ENCODE measurements around the gene CHL1.
A peak's percentile ranks its signal among the peaks of the same experiment; 100 is the strongest.

CHL1 gene

GRCh38 chr3:420584-420983 is 224.0 kb downstream of the CHL1 start:
- no peaks in the 10 kb centered on the region for H3K27me3 ChIP-seq (ENCODE audit: insufficient read depth, low read length, poor library complexity)
- H3K36me3 ChIP-seq (ENCODE audit: control insufficient read depth, insufficient read depth, low read length), result no peaks in the 10 kb centered on the region
- no peak for DNase-seq
- H2BK15ac ChIP-seq (replicated peaks; ENCODE audit: low read depth), result no peak overlapping the region
- H2BK5ac ChIP-seq (ENCODE audit: low read length), result no peak overlapping the region
- no peak overlapping the region for H3K18ac ChIP-seq (ENCODE audit: low read length)
- H3K4ac ChIP-seq (ENCODE audit: low read depth, low read length), result no peak overlapping the region
- no peak overlapping the region for H3K4me2 ChIP-seq (ENCODE audit: low read length)
- no peak overlapping the region for H3K23ac ChIP-seq (ENCODE audit: low read length)
- no peaks in the 10 kb centered on the region for H3K4me1 ChIP-seq (ENCODE audit: control insufficient read depth, low read depth, low read length)
- H4K5ac ChIP-seq (ENCODE audit: low read length), result no peak overlapping the region
- no peaks in the 10 kb centered on the region for H3K79me2 ChIP-seq (ENCODE audit: control insufficient read depth, insufficient read depth, low read length)
- H2BK120ac ChIP-seq (ENCODE audit: low read depth, low read length), result no peak overlapping the region
- no CpG with 5 or more reads among the region's 5 CpGs for WGBS (ENCODE audit: extremely low coverage, insufficient coverage, low lambda C conversion rate)
- H4K8ac ChIP-seq (ENCODE audit: low read depth, low read length), result no peak overlapping the region
- H3K56ac ChIP-seq (ENCODE audit: low read length), result no peak overlapping the region
- no peak overlapping the region for H3K27ac ChIP-seq (ENCODE audit: low read depth, low read length)
- no peak overlapping the region for H2AK5ac ChIP-seq (ENCODE audit: low read length)
- H3K79me1 ChIP-seq (ENCODE audit: low read length), result no peaks in the 10 kb centered on the region
- H3K4me3 ChIP-seq (ENCODE audit: low read length), result no peak overlapping the region
- H3K9ac ChIP-seq (ENCODE audit: low read length), result no peak overlapping the region

- no peak for DNase-seq
- Histone ChIP-seq H3K4ac (ENCODE audit: low read depth, low read length) (no peak overlapping the region), H3K27me3 (ENCODE audit: insufficient read depth, low read length, poor library complexity) (no peaks in the 10 kb centered on the region), H3K4me2 (ENCODE audit: low read length) (no peak overlapping the region), H2AK5ac (ENCODE audit: low read length) (no peak overlapping the region), H2BK5ac (ENCODE audit: low read length) (no peak overlapping the region), H3K18ac (ENCODE audit: low read length) (no peak overlapping the region), H3K79me1 (ENCODE audit: low read length) (no peaks in the 10 kb centered on the region), H4K5ac (ENCODE audit: low read length) (no peak overlapping the region), H3K4me1 (ENCODE audit: control insufficient read depth, low read depth, low read length) (no peaks in the 10 kb centered on the region), H2BK120ac (ENCODE audit: low read depth, low read length) (no peak overlapping the region), H3K56ac (ENCODE audit: low read length) (no peak overlapping the region), H3K9ac (ENCODE audit: low read length) (no peak overlapping the region), H3K4me3 (ENCODE audit: low read length) (no peak overlapping the region), H3K79me2 (ENCODE audit: control insufficient read depth, insufficient read depth, low read length) (no peaks in the 10 kb centered on the region), H3K23ac (ENCODE audit: low read length) (no peak overlapping the region), H2BK15ac (replicated peaks; ENCODE audit: low read depth) (no peak overlapping the region), H4K8ac (ENCODE audit: low read depth, low read length) (no peak overlapping the region), H3K27ac (ENCODE audit: low read depth, low read length) (no peak overlapping the region), H3K36me3 (ENCODE audit: control insufficient read depth, insufficient read depth, low read length) (no peaks in the 10 kb centered on the region)
- no CpG with 5 or more reads among the region's 3 CpGs for WGBS (ENCODE audit: extremely low coverage, insufficient coverage, low lambda C conversion rate)
These were observed 228.5 kb downstream of the CHL1 start for GRCh38 chr3:425079-425478.

GRCh38 chr3:426072-426471 is 229.5 kb downstream of the CHL1 start:
- H3K4ac ChIP-seq (ENCODE audit: low read depth, low read length), result no peak overlapping the region
- no peak overlapping the region for H2AK5ac ChIP-seq (ENCODE audit: low read length)
- H3K36me3 ChIP-seq (ENCODE audit: control insufficient read depth, insufficient read depth, low read length), result no peaks in the 10 kb centered on the region
- no peak overlapping the region for H4K5ac ChIP-seq (ENCODE audit: low read length)
- no peak overlapping the region for H2BK120ac ChIP-seq (ENCODE audit: low read depth, low read length)
- no peaks in the 10 kb centered on the region for H3K79me2 ChIP-seq (ENCODE audit: control insufficient read depth, insufficient read depth, low read length)
- H2BK5ac ChIP-seq (ENCODE audit: low read length), result no peak overlapping the region
- H3K27me3 ChIP-seq (ENCODE audit: insufficient read depth, low read length, poor library complexity), result no peaks in the 10 kb centered on the region
- H3K4me3 ChIP-seq (ENCODE audit: low read length), result no peak overlapping the region
- no peak overlapping the region for H4K8ac ChIP-seq (ENCODE audit: low read depth, low read length)
- WGBS (ENCODE audit: extremely low coverage, insufficient coverage, low lambda C conversion rate), result no CpG with 5 or more reads among the region's 1 CpG
- no peaks in the 10 kb centered on the region for H3K79me1 ChIP-seq (ENCODE audit: low read length)
- H3K4me2 ChIP-seq (ENCODE audit: low read length), result no peak overlapping the region
- H2BK15ac ChIP-seq (replicated peaks; ENCODE audit: low read depth), result no peak overlapping the region
- H3K9ac ChIP-seq (ENCODE audit: low read length), result no peak overlapping the region
- DNase-seq, result peak; percentile 37
- no peak overlapping the region for H3K18ac ChIP-seq (ENCODE audit: low read length)
- no peak overlapping the region for H3K27ac ChIP-seq (ENCODE audit: low read depth, low read length)
- no peak overlapping the region for H3K56ac ChIP-seq (ENCODE audit: low read length)
- no peak overlapping the region for H3K23ac ChIP-seq (ENCODE audit: low read length)
- H3K4me1 ChIP-seq (ENCODE audit: control insufficient read depth, low read depth, low read length), result no peaks in the 10 kb centered on the region

- Histone ChIP-seq H3K36me3 (ENCODE audit: control insufficient read depth, insufficient read depth, low read length) (no peaks in the 10 kb centered on the region), H2BK120ac (ENCODE audit: low read depth, low read length) (no peak overlapping the region), H2BK15ac (replicated peaks; ENCODE audit: low read depth) (no peak overlapping the region), H3K56ac (ENCODE audit: low read length) (no peak overlapping the region), H3K27me3 (ENCODE audit: insufficient read depth, low read length, poor library complexity) (no peaks in the 10 kb centered on the region), H3K27ac (ENCODE audit: low read depth, low read length) (no peak overlapping the region), H3K4me1 (ENCODE audit: control insufficient read depth, low read depth, low read length) (no peaks in the 10 kb centered on the region), H3K79me2 (ENCODE audit: control insufficient read depth, insufficient read depth, low read length) (no peaks in the 10 kb centered on the region), H3K4me3 (ENCODE audit: low read length) (no peak overlapping the region), H3K9ac (ENCODE audit: low read length) (no peak overlapping the region), H3K23ac (ENCODE audit: low read length) (no peak overlapping the region), H3K4me2 (ENCODE audit: low read length) (no peak overlapping the region), H3K18ac (ENCODE audit: low read length) (no peak overlapping the region), H4K8ac (ENCODE audit: low read depth, low read length) (no peak overlapping the region), H2AK5ac (ENCODE audit: low read length) (no peak overlapping the region), H2BK5ac (ENCODE audit: low read length) (no peak overlapping the region), H3K4ac (ENCODE audit: low read depth, low read length) (no peak overlapping the region), H4K5ac (ENCODE audit: low read length) (no peak overlapping the region), H3K79me1 (ENCODE audit: low read length) (no peaks in the 10 kb centered on the region)
- no CpG with 5 or more reads among the region's 4 CpGs for WGBS (ENCODE audit: extremely low coverage, insufficient coverage, low lambda C conversion rate)
- no peak for DNase-seq
These were observed 230.6 kb downstream of the CHL1 start for GRCh38 chr3:427128-427527.

GRCh38 chr3:430186-430585 is 233.6 kb downstream of the CHL1 start:
- H3K4me3 ChIP-seq (ENCODE audit: low read length), result no peak overlapping the region
- H3K4me1 ChIP-seq (ENCODE audit: control insufficient read depth, low read depth, low read length), result no peaks in the 10 kb centered on the region
- H3K79me1 ChIP-seq (ENCODE audit: low read length), result no peaks in the 10 kb centered on the region
- no peak overlapping the region for H4K8ac ChIP-seq (ENCODE audit: low read depth, low read length)
- H3K27me3 ChIP-seq (ENCODE audit: insufficient read depth, low read length, poor library complexity), result no peaks in the 10 kb centered on the region
- no peak overlapping the region for H2AK5ac ChIP-seq (ENCODE audit: low read length)
- H3K36me3 ChIP-seq (ENCODE audit: control insufficient read depth, insufficient read depth, low read length), result no peaks in the 10 kb centered on the region
- no peaks in the 10 kb centered on the region for H3K79me2 ChIP-seq (ENCODE audit: control insufficient read depth, insufficient read depth, low read length)
- no peak overlapping the region for H4K5ac ChIP-seq (ENCODE audit: low read length)
- no peak overlapping the region for H3K4me2 ChIP-seq (ENCODE audit: low read length)
- H3K56ac ChIP-seq (ENCODE audit: low read length), result no peak overlapping the region
- H2BK15ac ChIP-seq (replicated peaks; ENCODE audit: low read depth), result no peak overlapping the region
- WGBS (ENCODE audit: extremely low coverage, insufficient coverage, low lambda C conversion rate), result no CpG with 5 or more reads among the region's 4 CpGs
- no peak for DNase-seq
- H3K4ac ChIP-seq (ENCODE audit: low read depth, low read length), result no peak overlapping the region
- H2BK5ac ChIP-seq (ENCODE audit: low read length), result no peak overlapping the region
- H3K18ac ChIP-seq (ENCODE audit: low read length), result no peak overlapping the region
- no peak overlapping the region for H3K27ac ChIP-seq (ENCODE audit: low read depth, low read length)
- no peak overlapping the region for H2BK120ac ChIP-seq (ENCODE audit: low read depth, low read length)
- no peak overlapping the region for H3K9ac ChIP-seq (ENCODE audit: low read length)
- no peak overlapping the region for H3K23ac ChIP-seq (ENCODE audit: low read length)

- H3K79me1 ChIP-seq (ENCODE audit: low read length), result no peaks in the 10 kb centered on the region
- H3K4me3 ChIP-seq (ENCODE audit: low read length), result no peak overlapping the region
- no peak overlapping the region for H3K4ac ChIP-seq (ENCODE audit: low read depth, low read length)
- no peak for DNase-seq
- H3K18ac ChIP-seq (ENCODE audit: low read length), result no peak overlapping the region
- no peak overlapping the region for H3K4me2 ChIP-seq (ENCODE audit: low read length)
- no peaks in the 10 kb centered on the region for H3K79me2 ChIP-seq (ENCODE audit: control insufficient read depth, insufficient read depth, low read length)
- H2BK15ac ChIP-seq (replicated peaks; ENCODE audit: low read depth), result no peak overlapping the region
- H3K4me1 ChIP-seq (ENCODE audit: control insufficient read depth, low read depth, low read length), result no peaks in the 10 kb centered on the region
- no peak overlapping the region for H3K9ac ChIP-seq (ENCODE audit: low read length)
- no peak overlapping the region for H3K56ac ChIP-seq (ENCODE audit: low read length)
- WGBS (ENCODE audit: extremely low coverage, insufficient coverage, low lambda C conversion rate), result no CpG with 5 or more reads among the region's 3 CpGs
- H3K27ac ChIP-seq (ENCODE audit: low read depth, low read length), result no peak overlapping the region
- no peak overlapping the region for H2BK5ac ChIP-seq (ENCODE audit: low read length)
- no peak overlapping the region for H3K23ac ChIP-seq (ENCODE audit: low read length)
- H2BK120ac ChIP-seq (ENCODE audit: low read depth, low read length), result no peak overlapping the region
- H3K36me3 ChIP-seq (ENCODE audit: control insufficient read depth, insufficient read depth, low read length), result no peaks in the 10 kb centered on the region
- no peak overlapping the region for H4K8ac ChIP-seq (ENCODE audit: low read depth, low read length)
- H2AK5ac ChIP-seq (ENCODE audit: low read length), result no peak overlapping the region
- H4K5ac ChIP-seq (ENCODE audit: low read length), result no peak overlapping the region
- H3K27me3 ChIP-seq (ENCODE audit: insufficient read depth, low read length, poor library complexity), result peaks cover 2% of the 10 kb centered on the region
These were observed 238.6 kb downstream of the CHL1 start for GRCh38 chr3:435161-435560.

Data from mesendoderm (in vitro differentiated cells).